HG03558 (cell line): Measurements from ENCODE around the gene CAD.

Experiments
- ATAC-seq: cut with Tn5 transposase; IDR thresholded peaks from one replicate; pipeline ENCODE4 v1.9.1; 2021; ENCODE audit warnings: moderate number of reproducible peaks; ENCODE audit not compliant: unreplicated experiment; ENCODE audit errors: extremely low read depth

Gene CAD

DNA sequence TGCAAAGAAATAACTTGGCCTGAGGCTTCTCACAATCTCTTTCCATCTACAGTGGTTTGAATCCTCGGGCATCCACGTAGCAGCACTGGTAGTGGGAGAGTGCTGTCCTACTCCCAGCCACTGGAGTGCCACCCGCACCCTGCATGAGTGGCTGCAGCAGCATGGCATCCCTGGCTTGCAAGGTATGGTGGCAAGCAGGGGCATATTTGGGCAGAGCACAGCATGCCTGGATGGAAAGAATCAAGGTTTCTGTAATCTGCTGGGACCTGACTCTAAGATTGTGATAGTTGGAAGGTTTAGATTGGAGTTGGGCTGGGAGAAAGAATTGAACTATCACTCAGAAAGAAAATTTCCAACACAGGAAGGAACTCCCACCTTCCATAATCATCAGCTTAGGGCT lies 4.0 kb downstream of the CAD start:
- no peak for ATAC-seq

DNA sequence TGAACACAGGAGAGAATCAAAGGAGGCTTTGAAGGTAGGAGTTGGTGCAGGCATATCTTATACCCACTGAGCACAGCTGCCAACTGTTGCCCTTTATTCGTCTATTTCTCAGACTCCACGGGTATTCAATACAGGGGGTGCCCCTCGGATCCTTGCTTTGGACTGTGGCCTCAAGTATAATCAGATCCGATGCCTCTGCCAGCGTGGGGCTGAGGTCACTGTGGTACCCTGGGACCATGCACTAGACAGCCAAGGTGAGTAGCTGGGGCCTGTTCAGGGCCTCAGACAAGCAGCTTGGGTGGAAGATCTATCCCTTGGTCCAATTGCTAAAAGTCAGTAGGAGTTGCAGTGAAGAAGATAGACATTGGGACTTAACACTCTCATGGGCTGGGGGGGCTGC lies 5.2 kb downstream of the CAD start:
- ATAC-seq = no peak

DNA sequence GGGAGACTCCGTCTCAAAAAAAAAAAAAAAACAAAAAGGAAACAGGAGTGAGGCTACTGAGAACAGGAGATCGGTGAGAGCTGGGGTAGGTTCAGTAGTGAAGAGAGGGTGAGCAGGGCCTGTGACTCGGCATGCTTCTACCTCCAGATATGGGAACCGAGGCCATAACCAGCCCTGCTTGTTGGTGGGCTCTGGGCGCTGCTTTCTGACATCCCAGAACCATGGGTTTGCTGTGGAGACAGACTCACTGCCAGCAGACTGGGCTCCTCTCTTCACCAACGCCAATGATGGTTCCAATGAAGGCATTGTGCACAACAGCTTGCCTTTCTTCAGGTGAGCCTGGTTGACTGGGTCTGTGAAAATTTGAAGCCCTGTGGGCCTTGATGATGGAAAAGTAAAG lies 6.2 kb downstream of the CAD start:
- ATAC-seq = no peak

DNA sequence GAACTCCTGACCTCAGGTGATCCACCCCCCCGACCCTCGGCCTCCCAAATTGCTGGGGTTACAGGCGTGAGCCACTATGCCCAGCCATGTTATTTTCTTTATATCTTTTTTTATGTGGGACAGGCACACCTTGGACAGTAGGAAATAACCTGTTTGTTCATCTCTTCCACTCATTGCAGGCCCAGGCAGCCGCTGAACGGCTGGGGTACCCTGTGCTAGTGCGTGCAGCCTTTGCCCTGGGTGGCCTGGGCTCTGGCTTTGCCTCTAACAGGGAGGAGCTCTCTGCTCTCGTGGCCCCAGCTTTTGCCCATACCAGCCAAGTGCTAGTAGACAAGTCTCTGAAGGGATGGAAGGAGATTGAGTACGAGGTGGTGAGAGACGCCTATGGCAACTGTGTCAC lies 8.4 kb downstream of the CAD start:
- ATAC-seq = no peak

DNA sequence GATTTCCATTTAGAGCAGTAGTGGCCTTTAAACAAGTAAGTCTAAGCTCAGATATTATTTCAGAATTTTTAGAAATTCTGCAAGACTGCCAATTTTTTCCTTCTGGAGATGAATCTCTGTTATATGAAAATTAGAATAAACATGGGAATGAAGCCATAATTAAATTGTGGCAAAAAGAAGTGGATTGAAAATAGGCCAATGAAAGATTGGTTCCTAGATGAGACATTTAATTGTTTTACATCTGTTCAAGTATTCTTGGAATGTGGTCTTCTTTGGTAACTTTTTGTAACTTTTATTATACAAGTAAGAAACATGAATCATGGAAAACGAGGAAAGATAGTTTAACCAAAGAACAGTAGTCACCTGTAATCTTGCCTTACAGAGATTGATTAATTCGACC lies 10.3 kb downstream of the CAD start:
- ATAC-seq = no peak

DNA sequence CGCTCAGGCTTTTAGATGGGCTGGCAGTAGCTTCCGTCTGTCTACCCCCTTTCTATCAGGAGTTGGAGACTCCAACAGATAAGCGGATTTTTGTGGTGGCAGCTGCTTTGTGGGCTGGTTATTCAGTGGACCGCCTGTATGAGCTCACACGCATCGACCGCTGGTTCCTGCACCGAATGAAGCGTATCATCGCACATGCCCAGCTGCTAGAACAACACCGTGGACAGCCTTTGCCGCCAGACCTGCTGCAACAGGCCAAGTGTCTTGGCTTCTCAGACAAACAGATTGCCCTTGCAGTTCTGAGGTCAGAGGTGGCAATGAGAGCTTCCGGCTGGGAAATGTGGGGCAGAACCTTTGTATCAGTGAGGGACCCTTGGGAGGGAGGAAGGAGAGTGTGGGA lies 14.8 kb downstream of the CAD start:
- no peak for ATAC-seq

DNA sequence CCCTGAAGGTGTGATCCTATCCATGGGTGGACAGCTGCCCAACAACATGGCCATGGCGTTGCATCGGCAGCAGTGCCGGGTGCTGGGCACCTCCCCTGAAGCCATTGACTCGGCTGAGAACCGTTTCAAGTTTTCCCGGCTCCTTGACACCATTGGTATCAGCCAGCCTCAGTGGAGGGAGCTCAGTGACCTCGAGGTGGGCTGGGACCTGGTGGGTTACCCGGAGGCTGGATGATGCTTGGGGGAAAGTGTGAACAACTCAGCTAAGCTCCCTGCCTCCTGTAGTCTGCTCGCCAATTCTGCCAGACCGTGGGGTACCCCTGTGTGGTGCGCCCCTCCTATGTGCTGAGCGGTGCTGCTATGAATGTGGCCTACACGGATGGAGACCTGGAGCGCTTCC lies 16.2 kb downstream of the CAD start:
- ATAC-seq = no peak

DNA sequence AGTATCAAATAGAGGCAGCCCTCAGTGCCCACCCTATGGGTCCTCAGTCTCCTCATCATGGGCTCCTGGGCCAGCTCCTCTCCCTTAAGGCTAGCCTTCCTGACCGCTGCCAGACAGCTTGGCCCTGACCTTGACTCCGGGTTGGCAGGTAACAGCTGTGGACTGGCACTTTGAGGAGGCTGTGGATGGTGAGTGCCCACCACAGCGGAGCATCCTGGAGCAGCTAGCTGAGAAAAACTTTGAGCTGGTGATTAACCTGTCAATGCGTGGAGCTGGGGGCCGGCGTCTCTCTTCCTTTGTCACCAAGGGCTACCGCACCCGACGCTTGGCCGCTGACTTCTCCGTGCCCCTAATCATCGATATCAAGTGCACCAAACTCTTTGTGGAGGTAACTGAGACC lies 19.0 kb downstream of the CAD start:
- ATAC-seq = no peak

DNA sequence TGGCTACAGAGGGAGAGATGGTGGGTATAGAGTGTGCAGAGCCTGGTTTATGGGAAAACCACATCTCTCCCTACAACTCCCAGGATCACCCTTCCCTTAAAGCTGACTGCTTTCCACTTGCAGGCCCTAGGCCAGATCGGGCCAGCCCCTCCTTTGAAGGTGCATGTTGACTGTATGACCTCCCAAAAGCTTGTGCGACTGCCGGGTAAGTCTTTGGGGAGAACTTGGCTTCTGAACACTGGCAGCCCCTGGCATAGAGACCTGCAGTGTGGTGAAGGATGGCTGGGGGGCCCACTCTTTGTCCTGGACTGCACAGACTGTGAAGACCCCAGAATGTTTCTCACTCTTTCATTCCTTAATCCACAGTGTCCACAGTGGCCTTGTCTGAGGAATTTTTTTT lies 19.5 kb downstream of the CAD start:
- no peak for ATAC-seq

DNA sequence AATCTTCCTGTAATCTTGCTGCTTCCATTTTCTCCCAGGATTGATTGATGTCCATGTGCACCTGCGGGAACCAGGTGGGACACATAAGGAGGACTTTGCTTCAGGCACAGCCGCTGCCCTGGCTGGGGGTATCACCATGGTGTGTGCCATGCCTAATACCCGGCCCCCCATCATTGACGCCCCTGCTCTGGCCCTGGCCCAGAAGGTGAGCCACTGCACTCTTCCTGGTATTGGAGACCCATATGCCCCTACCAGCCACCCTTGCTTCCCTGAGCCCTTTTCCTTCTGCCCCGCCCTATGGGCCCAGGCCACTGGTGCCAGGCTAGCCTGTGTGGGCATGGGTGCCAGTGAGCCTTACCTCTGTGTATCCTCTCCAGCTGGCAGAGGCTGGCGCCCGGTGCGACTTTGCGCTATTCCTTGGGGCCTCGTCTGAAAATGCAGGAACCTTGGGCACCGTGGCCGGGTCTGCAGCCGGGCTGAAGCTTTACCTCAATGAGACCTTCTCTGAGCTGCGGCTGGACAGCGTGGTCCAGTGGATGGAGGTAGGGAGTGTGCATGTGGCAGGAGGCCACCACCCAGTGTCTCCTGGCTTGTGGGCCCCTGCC lies 20.3 kb downstream of the CAD start:
- ATAC-seq = no peak

DNA sequence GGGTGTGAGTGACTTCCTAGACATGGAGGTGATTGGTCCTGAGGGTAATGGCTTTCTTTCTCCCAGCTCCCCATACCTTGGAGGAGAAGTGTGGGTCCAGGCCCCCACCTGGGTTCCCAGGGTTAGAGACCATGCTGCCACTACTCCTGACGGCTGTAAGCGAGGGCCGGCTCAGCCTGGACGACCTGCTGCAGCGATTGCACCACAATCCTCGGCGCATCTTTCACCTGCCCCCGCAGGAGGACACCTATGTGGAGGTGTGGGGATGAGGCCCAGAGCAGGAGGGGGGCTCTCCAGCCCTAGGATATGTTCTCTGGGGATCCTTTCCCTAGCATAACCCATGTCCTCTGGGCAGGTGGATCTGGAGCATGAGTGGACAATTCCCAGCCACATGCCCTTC lies 21.8 kb downstream of the CAD start:
- no peak for ATAC-seq

DNA sequence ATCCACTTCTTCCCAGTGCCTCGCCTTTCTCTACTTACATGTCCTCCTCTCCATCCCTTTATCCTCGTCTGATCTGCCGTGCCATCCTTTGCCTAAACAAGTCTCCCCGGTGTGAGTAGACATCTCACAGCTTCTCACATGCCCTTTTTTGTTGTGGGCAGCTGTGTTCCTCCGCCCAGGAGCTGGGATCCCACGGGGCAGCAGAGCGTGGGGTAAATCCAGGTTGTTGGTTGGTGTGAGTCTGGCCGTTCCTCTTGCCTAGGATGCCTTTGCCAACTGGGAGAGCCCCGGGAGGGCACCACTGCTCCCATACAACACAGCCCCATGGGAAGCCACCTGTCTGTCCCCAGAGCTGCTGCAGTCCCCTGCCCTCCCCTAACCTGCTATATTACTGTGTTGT lies 23.2 kb downstream of the CAD start:
- no peak for ATAC-seq

DNA sequence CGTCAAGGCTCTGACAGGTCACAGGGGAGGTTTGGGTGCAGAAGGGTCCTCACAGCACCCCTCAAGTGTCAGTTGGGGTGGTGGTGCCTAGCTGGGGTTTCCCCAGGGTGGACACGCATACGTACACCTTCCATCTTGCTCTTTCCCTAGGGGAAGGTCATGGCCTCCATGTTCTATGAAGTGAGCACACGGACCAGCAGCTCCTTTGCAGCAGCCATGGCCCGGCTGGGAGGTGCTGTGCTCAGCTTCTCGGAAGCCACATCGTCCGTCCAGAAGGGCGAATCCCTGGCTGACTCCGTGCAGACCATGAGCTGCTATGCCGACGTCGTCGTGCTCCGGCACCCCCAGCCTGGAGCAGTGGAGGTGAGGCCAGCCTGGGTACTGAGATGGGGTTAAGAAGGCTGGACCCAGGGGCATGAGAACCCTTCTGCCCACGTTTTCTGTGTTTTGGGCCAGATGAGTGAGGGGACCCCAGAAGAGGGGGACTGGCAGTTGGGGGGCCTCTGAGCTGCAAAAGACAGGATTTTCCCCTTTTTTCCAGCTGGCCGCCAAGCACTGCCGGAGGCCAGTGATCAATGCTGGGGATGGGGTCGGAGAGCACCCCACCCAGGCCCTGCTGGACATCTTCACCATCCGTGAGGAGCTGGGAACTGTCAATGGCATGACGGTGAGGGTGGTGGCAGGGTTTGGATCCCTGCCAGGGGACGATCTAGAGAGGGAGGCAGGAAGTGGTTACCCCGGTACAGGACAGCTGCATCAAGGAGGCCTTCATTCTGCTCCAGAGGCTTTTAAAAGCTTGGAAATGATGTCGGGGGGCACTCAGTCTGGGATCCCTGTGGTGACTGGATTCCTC lies 24.8 kb downstream of the CAD start:
- no peak for ATAC-seq

DNA sequence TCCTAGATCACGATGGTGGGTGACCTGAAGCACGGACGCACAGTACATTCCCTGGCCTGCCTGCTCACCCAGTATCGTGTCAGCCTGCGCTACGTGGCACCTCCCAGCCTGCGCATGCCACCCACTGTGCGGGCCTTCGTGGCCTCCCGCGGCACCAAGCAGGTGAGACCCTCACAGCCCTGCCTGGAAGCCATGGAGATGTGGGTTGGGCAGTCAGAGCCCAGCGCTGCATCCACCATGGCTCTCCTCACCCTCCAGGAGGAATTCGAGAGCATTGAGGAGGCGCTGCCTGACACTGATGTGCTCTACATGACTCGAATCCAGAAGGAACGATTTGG lies 25.4 kb downstream of the CAD start:
- no peak for ATAC-seq

DNA sequence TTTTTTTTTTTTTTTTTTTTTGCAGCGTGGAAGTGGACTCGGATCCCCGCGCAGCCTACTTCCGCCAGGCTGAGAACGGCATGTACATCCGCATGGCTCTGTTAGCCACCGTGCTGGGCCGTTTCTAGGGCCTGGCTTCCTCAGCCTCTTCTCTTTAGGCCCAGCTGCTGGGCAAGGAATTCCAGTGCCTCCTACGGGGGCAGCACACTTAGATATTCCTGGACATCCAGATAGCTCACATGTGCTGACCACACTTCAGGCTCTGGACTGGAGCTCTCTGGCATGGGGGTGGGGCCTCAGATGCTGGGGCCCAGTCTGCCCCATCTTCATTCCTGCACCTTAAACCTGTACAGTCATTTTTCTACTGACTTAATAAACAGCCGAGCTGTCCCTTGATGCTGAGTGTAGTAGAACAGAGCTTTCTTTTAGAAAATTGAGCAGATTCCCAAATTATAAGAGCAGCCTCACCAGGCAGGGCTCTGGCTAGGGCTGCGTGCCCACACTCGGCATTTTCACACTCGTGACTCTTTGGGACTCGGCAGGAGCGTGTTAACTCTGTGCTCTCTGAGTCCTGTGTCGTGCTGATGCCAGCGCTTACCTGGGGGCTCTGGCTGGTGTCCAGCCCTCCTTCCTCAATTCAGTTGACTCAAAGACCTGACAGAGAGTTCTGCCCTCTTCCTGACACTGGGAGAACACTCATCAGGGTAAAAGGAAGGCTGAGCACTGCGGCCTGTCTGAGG lies 26.4 kb downstream of the CAD start:
- ATAC-seq = no peak

DNA sequence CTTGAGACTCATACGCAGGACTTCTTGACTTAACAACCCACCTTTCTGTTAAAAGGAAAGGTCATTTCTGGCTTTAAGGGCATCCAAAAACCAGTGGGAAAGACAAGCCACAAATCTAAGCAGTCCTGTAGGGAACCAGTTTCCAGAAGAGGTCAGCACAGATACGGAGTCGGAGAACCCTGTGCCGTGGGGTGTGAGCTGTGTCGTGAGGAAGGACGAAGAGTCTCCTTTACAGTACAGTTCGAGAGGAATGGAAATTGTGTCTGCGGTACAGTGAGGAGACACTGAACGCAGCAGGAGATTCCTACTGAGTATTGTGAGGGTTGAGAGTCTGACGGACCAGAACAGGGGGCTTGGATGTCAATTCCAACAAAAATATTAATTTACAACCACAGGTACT lies 27.9 kb downstream of the CAD start:
- ATAC-seq = no peak

DNA sequence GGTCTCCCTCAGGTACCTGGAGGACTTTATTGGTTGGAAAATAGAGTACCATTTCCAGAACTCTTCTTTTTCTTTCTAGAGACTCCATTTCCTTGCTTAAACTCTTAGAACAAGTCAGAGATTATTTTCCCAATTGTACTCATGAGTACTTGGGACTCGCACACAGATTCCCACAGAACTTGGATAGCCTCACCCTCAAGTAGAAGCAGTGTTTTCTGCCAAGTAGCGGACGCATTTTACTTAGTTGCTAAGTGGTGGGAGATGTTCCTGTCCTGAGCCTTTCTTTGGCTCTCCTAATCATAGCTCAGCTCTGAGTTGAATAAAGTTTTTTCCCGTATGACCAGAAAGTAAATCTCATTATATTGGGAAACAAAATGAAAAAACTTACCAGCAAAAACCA lies 28.5 kb downstream of the CAD start:
- ATAC-seq = no peak

DNA sequence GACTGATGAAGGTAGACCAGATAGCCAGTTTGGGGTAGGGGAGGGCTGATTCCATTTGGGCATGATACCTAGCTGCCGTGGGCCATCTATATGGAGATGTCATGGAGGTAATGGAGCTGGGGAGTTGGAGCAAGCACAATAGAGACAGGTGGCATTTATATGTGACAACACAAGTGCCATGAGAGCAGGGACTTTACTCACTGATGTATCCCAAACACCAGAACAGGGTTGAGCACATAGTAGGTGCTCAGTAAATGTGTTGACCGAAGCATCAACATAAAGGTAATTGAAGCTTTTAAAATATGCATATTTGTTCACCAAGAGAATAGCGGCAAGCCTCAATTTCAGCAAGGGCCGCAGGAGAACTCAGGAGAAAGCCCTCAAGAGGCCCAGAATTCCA lies 30.7 kb downstream of the CAD start:
- no peak for ATAC-seq

DNA sequence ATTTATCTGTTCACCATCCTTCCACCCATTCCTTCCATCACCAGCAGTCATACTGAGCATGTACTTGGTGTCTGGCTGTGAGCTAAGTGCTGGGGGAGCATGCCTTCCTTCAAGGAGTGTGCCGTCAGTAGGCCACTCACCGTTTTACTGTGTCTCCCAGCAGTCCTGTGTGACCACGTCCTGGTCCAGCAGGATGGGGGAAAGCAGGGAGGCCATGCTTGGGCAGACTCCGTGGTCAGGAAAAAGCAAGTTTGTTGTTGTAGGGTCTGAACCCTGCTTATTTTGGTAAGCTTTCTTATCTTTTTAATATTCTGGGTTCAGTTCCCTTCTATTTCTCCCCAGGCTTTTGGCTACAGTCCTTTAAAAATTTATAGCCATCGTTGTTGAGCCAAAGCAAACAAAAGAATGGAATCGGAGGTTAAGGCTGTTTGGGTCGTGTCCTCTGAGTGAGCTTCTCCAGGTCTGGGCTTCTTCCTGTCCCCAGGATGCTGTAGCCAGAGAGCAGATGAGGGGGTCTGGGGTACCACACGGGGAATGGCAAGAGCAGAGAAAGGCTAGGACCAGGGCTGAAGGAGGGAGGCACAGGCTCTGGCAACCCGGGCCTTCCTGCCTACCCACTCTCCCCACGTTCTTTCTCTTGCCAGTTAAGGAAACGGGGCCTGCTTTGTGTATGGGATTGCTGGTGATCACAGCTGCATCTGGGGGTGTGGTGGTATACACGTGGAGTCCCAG lies 32.2 kb downstream of the CAD start:
- ATAC-seq = no peak

DNA sequence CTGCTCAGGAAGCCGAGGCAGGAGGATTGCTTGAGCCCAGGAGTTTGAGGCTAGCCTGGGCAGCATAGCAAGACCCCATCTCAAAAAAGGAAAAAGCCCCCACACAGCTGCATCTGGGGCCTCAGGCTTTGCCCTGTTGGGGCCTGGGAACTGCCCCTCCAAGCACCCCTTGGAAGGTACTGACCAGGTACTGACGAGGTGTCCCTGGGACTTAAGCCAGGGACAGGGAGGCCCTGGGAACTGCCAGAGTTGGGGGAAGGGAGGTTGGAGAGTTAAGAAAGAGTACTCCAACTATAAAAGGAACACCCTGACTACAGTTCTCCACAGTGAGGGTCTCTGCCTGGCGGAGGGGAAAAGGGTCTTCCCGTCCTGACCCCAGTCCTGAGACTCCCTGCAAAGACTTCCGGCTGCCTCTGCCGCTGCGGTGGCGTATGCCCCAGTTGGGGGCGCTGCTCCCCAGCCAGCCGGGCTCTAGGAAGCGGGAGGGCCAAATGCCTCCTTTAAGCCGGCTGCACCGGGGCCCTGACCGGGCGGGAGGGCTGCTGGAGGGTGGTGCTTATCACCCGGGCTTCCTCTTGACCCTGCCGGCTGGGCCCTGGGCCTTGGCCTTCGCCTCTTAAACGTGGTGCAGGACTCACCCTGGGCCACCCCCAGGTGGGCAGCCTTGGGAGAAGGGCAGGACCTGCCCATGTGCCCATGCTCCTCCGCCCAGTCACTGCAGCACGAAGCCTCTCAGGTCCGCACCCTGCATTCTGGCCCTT lies 32.9 kb downstream of the CAD start:
- ATAC-seq = no peak
